ENCODE measurements around the gene RNF115.

GRCh38 chr1:145823565-145824498 is at the start of gene RNF115, which contains the start of gene POLR3C:
- TF ChIP-seq FOS (IDR thresholded peaks at IDR 0.05; ENCODE audit: low read depth, low read length) (no peak), CTCF (conservative IDR thresholded peaks at IDR 0.05; ENCODE audit: low read depth, low read length) (no peak), POLR2A (IDR thresholded peaks at IDR 0.05; ENCODE audit: low read depth, low read length) (peak; percentile 77), ELK1 (IDR thresholded peaks at IDR 0.05; ENCODE audit: borderline replicate concordance, low read depth, low read length) (no peak), MAZ (IDR thresholded peaks at IDR 0.05; ENCODE audit: borderline replicate concordance, low read depth, low read length) (peak; percentile 48; the same call in 1 of the 2 replicates), RAD21 (IDR thresholded peaks at IDR 0.05; ENCODE audit: low read length) (no peak), RCOR1 (IDR thresholded peaks at IDR 0.05; ENCODE audit: insufficient replicate concordance, low read length) (no peak), NFE2L2 (IDR thresholded peaks at IDR 0.05; ENCODE audit: low read depth, low read length) (no peak)

Measured in IMR-90 (cell line).